HG03469 (cell line): ENCODE data around the gene POU2F1.

Experiments
- ATAC-seq: cut with Tn5 transposase; IDR thresholded peaks from one replicate; pipeline ENCODE4 v1.9.1; 2021; ENCODE audit warnings: mild to moderate bottlenecking, moderate library complexity, moderate number of reproducible peaks; ENCODE audit not compliant: unreplicated experiment

The POU2F1 gene

GRCh38 chr1:167457936-167458584 is 237.4 kb downstream of the POU2F1 start:
- no peak for ATAC-seq

- no peak for ATAC-seq
These were observed 240.2 kb downstream of the POU2F1 start for GRCh38 chr1:167460836-167461235.

- ATAC-seq = no peak
These were observed 241.7 kb downstream of the POU2F1 start for GRCh38 chr1:167462341-167462740.

- ATAC-seq = no peak
These were observed 242.4 kb downstream of the POU2F1 start for GRCh38 chr1:167463080-167463479.

GRCh38 chr1:167463875-167464575 is 243.3 kb downstream of the POU2F1 start:
- no peak for ATAC-seq

GRCh38 chr1:167465018-167465417 is 244.3 kb downstream of the POU2F1 start:
- no peak for ATAC-seq

- ATAC-seq = no peak
These were observed 245.1 kb downstream of the POU2F1 start for GRCh38 chr1:167465743-167466142.

GRCh38 chr1:167467126-167467710 is 246.5 kb downstream of the POU2F1 start:
- no peak for ATAC-seq

GRCh38 chr1:167467752-167468151 is 247.1 kb downstream of the POU2F1 start:
- ATAC-seq = no peak

GRCh38 chr1:167469280-167469965 is 248.7 kb downstream of the POU2F1 start:
- no peak for ATAC-seq

- no peak for ATAC-seq
These were observed 250.9 kb downstream of the POU2F1 start for GRCh38 chr1:167471568-167471967.

- no peak for ATAC-seq
These were observed 252.3 kb downstream of the POU2F1 start for GRCh38 chr1:167472752-167473521.

GRCh38 chr1:167473761-167474160 is 253.1 kb downstream of the POU2F1 start:
- no peak for ATAC-seq

GRCh38 chr1:167474191-167474641 is 253.5 kb downstream of the POU2F1 start:
- ATAC-seq = no peak

- no peak for ATAC-seq
These were observed 255.4 kb downstream of the POU2F1 start for GRCh38 chr1:167476061-167476460.
